ENCODE measurements around the gene TXK. TPM values are rescaled to one million over a fixed set of nuclear protein-coding genes. Genes with fewer than 3 reads are reported as not detected.
A peak's percentile ranks its signal among the peaks of the same experiment; 100 is the strongest.

Gene TXK
- total and polyA plus RNA-seq, 2 donors from 2014 or later = 0.26 to 7.9 TPM

GRCh38 chr4:48073567-48074103, 60.4 kb downstream of the TXK start:
- TF ChIP-seq CTCF (IDR thresholded peaks at IDR 0.05; ENCODE audit: borderline replicate concordance, extremely low read depth, insufficient read depth) = no peak
- Histone ChIP-seq H3K9ac (ENCODE audit: low read length in 3 of 3) (no peak overlapping the region), H3K27me3 (ENCODE audit: control insufficient read depth, insufficient read depth, low read length) (no peaks in the 10 kb centered on the region), H3K27ac (ENCODE audit: low read depth in 2 of 2, low read length in 2 of 2) (no peak overlapping the region), H3K9me3 (ENCODE audit: control insufficient read depth in 2 of 3, insufficient read depth in 1 of 3, low read length in 3 of 3) (no peaks in the 10 kb centered on the region), H3K4me3 (ENCODE audit: low read length in 3 of 3) (no peak overlapping the region), H3K36me3 (ENCODE audit: control insufficient read depth in 2 of 3, insufficient read depth in 3 of 3, low read length in 3 of 3) (no peaks in the 10 kb centered on the region), H3K4me1 (ENCODE audit: control insufficient read depth in 2 of 3, insufficient read depth in 2 of 3, low read depth in 1 of 3, low read length in 3 of 3) (peaks cover 0 to 3% (median 0%) of the 10 kb centered on the region in 3 donors)
- no peak for FAIRE-seq
- intact Hi-C loops (cut with DNase I) = no loop called here
- no peak for DNase-seq

- peak in 2 of 5 donors; percentile 48 for DNase-seq
- no peak overlapping the region for H3K27ac ChIP-seq (ENCODE audit: low read depth in 2 of 2, low read length in 2 of 2)
- H3K9ac ChIP-seq (ENCODE audit: low read length in 3 of 3) = no peak overlapping the region
- no peak for FAIRE-seq
- H3K27me3 ChIP-seq (ENCODE audit: control insufficient read depth, insufficient read depth, low read length) = no peaks in the 10 kb centered on the region
- TF ChIP-seq CTCF (IDR thresholded peaks at IDR 0.05; ENCODE audit: borderline replicate concordance, extremely low read depth, insufficient read depth) = no peak
- H3K36me3 ChIP-seq (ENCODE audit: control insufficient read depth in 2 of 3, insufficient read depth in 3 of 3, low read length in 3 of 3) = no peaks in the 10 kb centered on the region
- H3K4me3 ChIP-seq (ENCODE audit: low read length in 3 of 3) = no peak overlapping the region
- no peaks in the 10 kb centered on the region for H3K4me1 ChIP-seq (ENCODE audit: control insufficient read depth in 2 of 3, insufficient read depth in 2 of 3, low read depth in 1 of 3, low read length in 3 of 3)
- intact Hi-C loops (cut with DNase I) = no loop called here
- no peaks in the 10 kb centered on the region for H3K9me3 ChIP-seq (ENCODE audit: control insufficient read depth in 2 of 3, insufficient read depth in 1 of 3, low read length in 3 of 3)
Measured at GRCh38 chr4:48071191-48071590, 62.9 kb downstream of the TXK start.

- intact Hi-C loops (cut with DNase I) = no loop called here
- FAIRE-seq = no peak
- no peaks in the 10 kb centered on the region for H3K36me3 ChIP-seq (ENCODE audit: control insufficient read depth in 2 of 3, insufficient read depth in 3 of 3, low read length in 3 of 3)
- no peaks in the 10 kb centered on the region for H3K4me1 ChIP-seq (ENCODE audit: control insufficient read depth in 2 of 3, insufficient read depth in 2 of 3, low read depth in 1 of 3, low read length in 3 of 3)
- no peak overlapping the region for H3K4me3 ChIP-seq (ENCODE audit: low read length in 3 of 3)
- H3K27me3 ChIP-seq (ENCODE audit: control insufficient read depth, insufficient read depth, low read length) = no peaks in the 10 kb centered on the region
- H3K9me3 ChIP-seq (ENCODE audit: control insufficient read depth in 2 of 3, insufficient read depth in 1 of 3, low read length in 3 of 3) = no peaks in the 10 kb centered on the region
- DNase-seq = no peak
- TF ChIP-seq CTCF (IDR thresholded peaks at IDR 0.05; ENCODE audit: borderline replicate concordance, extremely low read depth, insufficient read depth) = no peak
- no peak overlapping the region for H3K27ac ChIP-seq (ENCODE audit: low read depth in 2 of 2, low read length in 2 of 2)
- H3K9ac ChIP-seq (ENCODE audit: low read length in 3 of 3) = no peak overlapping the region
Measured at GRCh38 chr4:48069026-48069425, 65.0 kb downstream of the TXK start.

- FAIRE-seq = no peak
- no peak overlapping the region for H3K9ac ChIP-seq (ENCODE audit: low read length in 3 of 3)
- intact Hi-C loops (cut with DNase I) = no loop called here
Measured at GRCh38 chr4:48068182-48068581, 65.9 kb downstream of the TXK start.

More at GRCh38 chr4:48068182-48068581, 65.9 kb downstream of the TXK start:
- H3K4me3 ChIP-seq (ENCODE audit: low read length in 3 of 3) = no peak overlapping the region
- no peak for DNase-seq
- no peaks in the 10 kb centered on the region for H3K36me3 ChIP-seq (ENCODE audit: control insufficient read depth in 2 of 3, insufficient read depth in 3 of 3, low read length in 3 of 3)
- TF ChIP-seq CTCF (IDR thresholded peaks at IDR 0.05; ENCODE audit: borderline replicate concordance, extremely low read depth, insufficient read depth) = no peak
- no peaks in the 10 kb centered on the region for H3K9me3 ChIP-seq (ENCODE audit: control insufficient read depth in 2 of 3, insufficient read depth in 1 of 3, low read length in 3 of 3)
- H3K27ac ChIP-seq (ENCODE audit: low read depth in 2 of 2, low read length in 2 of 2) = no peak overlapping the region
- no peaks in the 10 kb centered on the region for H3K27me3 ChIP-seq (ENCODE audit: control insufficient read depth, insufficient read depth, low read length)
- no peaks in the 10 kb centered on the region for H3K4me1 ChIP-seq (ENCODE audit: control insufficient read depth in 2 of 3, insufficient read depth in 2 of 3, low read depth in 1 of 3, low read length in 3 of 3)

Data from kidney (tissue), 14 donors.